Measurements from ENCODE around the gene SLAMF1.

Gene SLAMF1

DNA sequence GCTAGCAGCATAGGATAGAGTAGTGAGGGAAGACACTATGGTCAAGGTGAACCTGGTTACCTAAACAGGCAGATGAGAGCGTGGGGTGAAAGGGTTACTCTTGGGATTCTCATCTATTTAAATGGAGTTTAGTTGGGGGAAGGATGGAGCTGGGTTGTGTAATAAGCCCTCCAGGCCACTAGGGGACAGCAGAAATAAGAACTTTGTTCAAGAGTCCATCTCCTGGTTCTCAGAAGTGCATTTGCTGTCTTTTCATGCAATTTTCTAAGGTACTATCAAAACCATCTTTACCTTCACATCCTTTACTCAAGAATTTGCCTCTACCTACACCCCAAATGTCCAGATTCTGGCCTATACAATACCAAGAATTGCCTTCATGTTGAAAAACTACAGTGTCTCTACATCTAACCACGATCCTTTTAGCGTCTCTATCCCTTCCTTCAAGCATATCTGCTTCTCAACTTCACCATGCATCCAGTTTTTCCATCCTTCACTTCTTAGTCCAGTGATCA lies 28.0 kb downstream of the SLAMF1 start:
- H3K9me3 ChIP-seq (ENCODE audit: insufficient read depth, low read length), result no peaks in the 10 kb centered on the region
- H3K9me2 ChIP-seq (replicated peaks; ENCODE audit: insufficient read depth, low read length), result no peaks in the 10 kb centered on the region
- TF ChIP-seq, protein P1, sequence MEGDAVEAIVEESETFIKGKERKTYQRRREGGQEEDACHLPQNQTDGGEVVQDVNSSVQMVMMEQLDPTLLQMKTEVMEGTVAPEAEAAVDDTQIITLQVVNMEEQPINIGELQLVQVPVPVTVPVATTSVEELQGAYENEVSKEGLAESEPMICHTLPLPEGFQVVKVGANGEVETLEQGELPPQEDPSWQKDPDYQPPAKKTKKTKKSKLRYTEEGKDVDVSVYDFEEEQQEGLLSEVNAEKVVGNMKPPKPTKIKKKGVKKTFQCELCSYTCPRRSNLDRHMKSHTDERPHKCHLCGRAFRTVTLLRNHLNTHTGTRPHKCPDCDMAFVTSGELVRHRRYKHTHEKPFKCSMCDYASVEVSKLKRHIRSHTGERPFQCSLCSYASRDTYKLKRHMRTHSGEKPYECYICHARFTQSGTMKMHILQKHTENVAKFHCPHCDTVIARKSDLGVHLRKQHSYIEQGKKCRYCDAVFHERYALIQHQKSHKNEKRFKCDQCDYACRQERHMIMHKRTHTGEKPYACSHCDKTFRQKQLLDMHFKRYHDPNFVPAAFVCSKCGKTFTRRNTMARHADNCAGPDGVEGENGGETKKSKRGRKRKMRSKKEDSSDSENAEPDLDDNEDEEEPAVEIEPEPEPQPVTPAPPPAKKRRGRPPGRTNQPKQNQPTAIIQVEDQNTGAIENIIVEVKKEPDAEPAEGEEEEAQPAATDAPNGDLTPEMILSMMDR (IDR thresholded peaks at IDR 0.05; ENCODE audit: insufficient read depth, low read length, poor library complexity, severe bottlenecking), result peak; percentile 58
- TF ChIP-seq EZH2phosphoT487 (conservative IDR thresholded peaks at IDR 0.05; ENCODE audit: low read length), result no peak
- H3K79me2 ChIP-seq (ENCODE audit: insufficient read depth, low read length), result peaks cover 2% of the 10 kb centered on the region; the same call in 1 of the 2 replicates
- no peaks in the 10 kb centered on the region for H3K27me3 ChIP-seq (ENCODE audit: low read length)
- H3K36me3 ChIP-seq (ENCODE audit: low read length), result peaks cover 9% of the 10 kb centered on the region
- no peak overlapping the region for H3K9ac ChIP-seq (ENCODE audit: low read length)
- H3F3A ChIP-seq (ENCODE audit: insufficient read depth), result peaks cover 45% of the 10 kb centered on the region
- H2AFZ ChIP-seq (ENCODE audit: low read depth, low read length, severe bottlenecking), result no peak overlapping the region
- H3K4me3 ChIP-seq (ENCODE audit: insufficient read depth, low read length, poor library complexity, severe bottlenecking), result no peak overlapping the region
- H3K4me2 ChIP-seq (ENCODE audit: low read depth, low read length, poor library complexity, severe bottlenecking), result no peak overlapping the region
- H4K20me1 ChIP-seq (ENCODE audit: low read depth, low read length), result no peaks in the 10 kb centered on the region
- peak overlapping the region; percentile 97 for H3K27ac ChIP-seq (ENCODE audit: low read depth, low read length)

DNA sequence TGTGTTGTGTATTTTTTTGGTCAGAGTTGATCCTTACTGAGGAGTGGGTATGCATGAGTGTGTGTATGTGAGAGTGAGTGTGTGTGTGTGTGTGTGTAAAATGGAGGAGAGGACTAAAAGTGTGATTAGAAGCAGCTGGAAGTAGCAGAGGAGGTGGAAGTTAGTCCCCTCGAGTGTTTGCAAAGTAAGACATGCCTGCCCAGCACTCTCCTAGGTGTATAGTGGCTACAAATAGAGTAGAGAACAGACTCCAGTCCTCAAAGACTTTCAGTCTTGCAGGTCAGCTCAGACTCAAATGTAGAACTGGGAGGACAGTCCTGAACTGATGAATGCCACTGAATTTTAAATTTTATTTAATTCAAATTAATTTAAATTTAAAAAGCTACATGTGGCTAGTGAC lies 28.5 kb downstream of the SLAMF1 start:
- Histone ChIP-seq H3K36me3 (ENCODE audit: low read length) (peaks cover 9% of the 10 kb centered on the region), H3K27me3 (ENCODE audit: low read length) (no peaks in the 10 kb centered on the region)

DNA sequence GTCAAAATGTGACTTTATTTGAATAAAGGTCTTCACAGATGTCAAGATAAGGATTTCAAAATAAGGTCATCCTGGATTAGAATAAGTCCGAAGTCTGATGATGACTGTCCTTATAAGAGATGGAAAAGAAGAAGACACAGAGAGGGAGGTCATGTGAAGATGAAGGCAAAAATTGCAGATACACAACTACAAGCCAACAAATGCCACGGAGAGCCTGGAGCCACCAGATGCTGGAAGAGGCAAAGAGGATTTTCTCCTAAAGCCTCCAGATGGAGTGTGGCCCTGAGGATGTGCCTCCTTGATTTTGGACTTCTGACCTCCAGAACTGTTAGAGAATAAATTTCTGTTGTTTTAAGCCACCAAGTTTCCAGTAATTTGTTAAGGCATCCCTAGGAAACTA lies 31.2 kb downstream of the SLAMF1 start:
- TF ChIP-seq EZH2phosphoT487 (conservative IDR thresholded peaks at IDR 0.05; ENCODE audit: low read length), result no peak
- TF ChIP-seq, protein P1 (IDR thresholded peaks at IDR 0.05; ENCODE audit: insufficient read depth, low read length, poor library complexity, severe bottlenecking), result no peak
- no peaks in the 10 kb centered on the region for H3K27me3 ChIP-seq (ENCODE audit: low read length)
- no peaks in the 10 kb centered on the region for H4K20me1 ChIP-seq (ENCODE audit: low read depth, low read length)
- H3K4me2 ChIP-seq (ENCODE audit: low read depth, low read length, poor library complexity, severe bottlenecking), result no peak overlapping the region
- no peak overlapping the region for H3K9ac ChIP-seq (ENCODE audit: low read length)
- no peak overlapping the region for H3K27ac ChIP-seq (ENCODE audit: low read depth, low read length)
- peaks cover 15% of the 10 kb centered on the region for H3F3A ChIP-seq (ENCODE audit: insufficient read depth)
- no peaks in the 10 kb centered on the region for H3K9me3 ChIP-seq (ENCODE audit: insufficient read depth, low read length)
- no peaks in the 10 kb centered on the region for H3K79me2 ChIP-seq (ENCODE audit: insufficient read depth, low read length)
- no peaks in the 10 kb centered on the region for H3K9me2 ChIP-seq (replicated peaks; ENCODE audit: insufficient read depth, low read length)
- H3K36me3 ChIP-seq (ENCODE audit: low read length), result peaks cover 9% of the 10 kb centered on the region
- H2AFZ ChIP-seq (ENCODE audit: low read depth, low read length, severe bottlenecking), result no peak overlapping the region
- no peak overlapping the region for H3K4me3 ChIP-seq (ENCODE audit: insufficient read depth, low read length, poor library complexity, severe bottlenecking)

More for the DNA sequence above, 28.5 kb downstream of the SLAMF1 start:
- Histone ChIP-seq H2AFZ (ENCODE audit: low read depth, low read length, severe bottlenecking) (no peak overlapping the region), H3F3A (ENCODE audit: insufficient read depth) (peaks cover 40% of the 10 kb centered on the region), H3K27ac (ENCODE audit: low read depth, low read length) (peak overlapping the region; percentile 97), H3K9me3 (ENCODE audit: insufficient read depth, low read length) (no peaks in the 10 kb centered on the region), H3K9ac (ENCODE audit: low read length) (no peak overlapping the region), H3K9me2 (replicated peaks; ENCODE audit: insufficient read depth, low read length) (no peaks in the 10 kb centered on the region), H3K4me2 (ENCODE audit: low read depth, low read length, poor library complexity, severe bottlenecking) (no peak overlapping the region), H3K79me2 (ENCODE audit: insufficient read depth, low read length) (no peaks in the 10 kb centered on the region; the same call in 1 of the 2 replicates), H4K20me1 (ENCODE audit: low read depth, low read length) (no peaks in the 10 kb centered on the region), H3K4me3 (ENCODE audit: insufficient read depth, low read length, poor library complexity, severe bottlenecking) (no peak overlapping the region)
- TF ChIP-seq, protein P1 (IDR thresholded peaks at IDR 0.05; ENCODE audit: insufficient read depth, low read length, poor library complexity, severe bottlenecking), result no peak
- no peak for TF ChIP-seq EZH2phosphoT487 (conservative IDR thresholded peaks at IDR 0.05; ENCODE audit: low read length)
